Gastroesophageal sphincter (tissue), 3 donors: ENCODE data around the gene C5orf63.

ENCODE experiments used
- EP300 ChIP-seq: sonication (generic); formaldehyde crosslinking; IDR thresholded peaks from one replicate; pipeline ENCODE4 v1.6.1; 2017; ENCODE audit warnings: antibody characterized with exemption, mild to moderate bottlenecking
- POLR2A ChIP-seq, 2 donors: fragments of 450-650 bp; IDR thresholded peaks; one replicate each; pipeline ENCODE4 v1.6.1; 2017; ENCODE audit warnings: antibody characterized with exemption in 2 of 2, mild to moderate bottlenecking in 2 of 2, moderate library complexity in 1 of 2
- POLR2AphosphoS5 ChIP-seq: sonication (generic); formaldehyde crosslinking; IDR thresholded peaks from one replicate; pipeline ENCODE4 v1.6.1; 2017; ENCODE audit warnings: antibody characterized with exemption
- TF ChIP-seq, protein P1 (sequence below), 4 experiments: fragments of 200-600 bp in 2 of 4; fragments of 450-650 bp in 2 of 4; sonication (generic) in 1 of 4; IDR thresholded peaks; one replicate each; pipeline ENCODE4 v1.5.1; 2017 to 2019; ENCODE audit warnings: antibody characterized with exemption in 4 of 4, mild to moderate bottlenecking in 2 of 4, moderate library complexity in 2 of 4

DNA sequence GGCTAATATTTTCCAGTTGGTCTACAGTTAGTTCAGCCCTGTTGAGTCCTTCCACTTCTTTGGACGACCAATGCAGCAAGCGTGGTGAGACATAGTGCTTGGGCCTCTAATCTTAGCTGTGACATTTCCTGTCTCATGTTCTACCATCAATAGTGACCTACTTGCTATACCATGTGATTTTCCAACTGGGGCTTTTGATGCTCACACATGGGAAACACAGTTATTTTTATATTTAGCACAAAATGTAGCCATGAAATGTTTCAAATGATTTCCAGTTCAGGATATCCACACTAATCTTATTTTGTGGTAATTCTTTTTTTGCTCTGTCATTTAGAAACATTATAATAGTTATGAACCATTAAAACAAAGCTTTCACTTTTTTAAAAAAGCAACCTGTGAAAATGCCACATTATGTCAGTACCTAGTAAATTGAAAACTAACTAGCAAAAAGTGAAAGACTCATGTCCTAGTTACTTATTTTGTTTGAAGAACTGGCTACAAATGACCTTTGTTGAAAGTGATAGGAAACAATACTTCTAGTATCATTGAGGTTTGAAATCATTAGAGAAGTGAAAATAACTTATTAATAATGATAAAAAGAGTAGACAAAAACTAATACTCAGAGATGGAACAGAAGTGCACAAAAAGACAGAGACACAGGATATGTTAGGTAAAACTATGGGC lies 61.2 kb downstream of the C5orf63 start:
- TF ChIP-seq, protein P1, sequence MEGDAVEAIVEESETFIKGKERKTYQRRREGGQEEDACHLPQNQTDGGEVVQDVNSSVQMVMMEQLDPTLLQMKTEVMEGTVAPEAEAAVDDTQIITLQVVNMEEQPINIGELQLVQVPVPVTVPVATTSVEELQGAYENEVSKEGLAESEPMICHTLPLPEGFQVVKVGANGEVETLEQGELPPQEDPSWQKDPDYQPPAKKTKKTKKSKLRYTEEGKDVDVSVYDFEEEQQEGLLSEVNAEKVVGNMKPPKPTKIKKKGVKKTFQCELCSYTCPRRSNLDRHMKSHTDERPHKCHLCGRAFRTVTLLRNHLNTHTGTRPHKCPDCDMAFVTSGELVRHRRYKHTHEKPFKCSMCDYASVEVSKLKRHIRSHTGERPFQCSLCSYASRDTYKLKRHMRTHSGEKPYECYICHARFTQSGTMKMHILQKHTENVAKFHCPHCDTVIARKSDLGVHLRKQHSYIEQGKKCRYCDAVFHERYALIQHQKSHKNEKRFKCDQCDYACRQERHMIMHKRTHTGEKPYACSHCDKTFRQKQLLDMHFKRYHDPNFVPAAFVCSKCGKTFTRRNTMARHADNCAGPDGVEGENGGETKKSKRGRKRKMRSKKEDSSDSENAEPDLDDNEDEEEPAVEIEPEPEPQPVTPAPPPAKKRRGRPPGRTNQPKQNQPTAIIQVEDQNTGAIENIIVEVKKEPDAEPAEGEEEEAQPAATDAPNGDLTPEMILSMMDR (IDR thresholded peaks at IDR 0.05): no peak
- no peak for TF ChIP-seq POLR2A (IDR thresholded peaks at IDR 0.05)
- TF ChIP-seq POLR2AphosphoS5: no peak
- no peak for TF ChIP-seq EP300
